ENCODE measurements around the gene STK32B. TPM values are rescaled to one million over a fixed set of nuclear protein-coding genes. Genes with fewer than 3 reads are reported as not detected.
A peak's percentile ranks its signal among the peaks of the same experiment; 100 is the strongest.

STK32B gene
- total and polyA plus RNA-seq, 2 of the 4 experiments (the other 2 are of a cell fraction), result 5.5 to 6.3 TPM

GRCh38 chr4:5500165-5500564 is 448.9 kb downstream of the STK32B start:
- Histone ChIP-seq H2AFZ (replicated peaks; ENCODE audit: low read length, poor library complexity) (no peak overlapping the region), H2BK20ac (ENCODE audit: low read depth, low read length) (no peak overlapping the region), H3K9me1 (ENCODE audit: insufficient read depth, low read length) (peaks cover 11% of the 10 kb centered on the region; the same call in 1 of the 2 replicates), H3K14ac (replicated peaks; ENCODE audit: low read depth, low read length) (no peak overlapping the region), H3K36me3 (ENCODE audit: control insufficient read depth, insufficient read depth, low read length) (peaks cover 7% of the 10 kb centered on the region), H4K91ac (ENCODE audit: insufficient read depth, low read depth, low read length) (no peak overlapping the region), H3K27ac (ENCODE audit: insufficient read depth, low read length) (no peak overlapping the region), H3K9me3 (ENCODE audit: control insufficient read depth, insufficient read depth, low read length) (no peaks in the 10 kb centered on the region), H2BK120ac (ENCODE audit: low read depth, low read length) (no peak overlapping the region), H2BK5ac (ENCODE audit: low read depth, low read length, poor library complexity, severe bottlenecking) (no peak overlapping the region), H3K4ac (ENCODE audit: low read depth, low read length) (no peak overlapping the region), H2AK5ac (ENCODE audit: low read depth, low read length) (no peak overlapping the region), H3K9ac (ENCODE audit: low read depth, low read length) (no peak overlapping the region), H3K18ac (ENCODE audit: low read depth, low read length) (no peak overlapping the region), H3K27me3 (ENCODE audit: control insufficient read depth, insufficient read depth, low read length) (no peaks in the 10 kb centered on the region), H4K5ac (ENCODE audit: low read depth, low read length) (no peak overlapping the region), H3K4me1 (ENCODE audit: control insufficient read depth, insufficient read depth, low read length) (peaks cover 7% of the 10 kb centered on the region), H4K20me1 (ENCODE audit: insufficient read depth, low read length) (no peaks in the 10 kb centered on the region), H3K4me2 (ENCODE audit: low read depth, low read length) (no peak overlapping the region), H3K4me3 (ENCODE audit: insufficient read depth, low read depth, low read length) (no peak overlapping the region), H2AK9ac (replicated peaks; ENCODE audit: low read depth, low read length, poor library complexity) (no peak overlapping the region), H2BK15ac (ENCODE audit: low read depth, low read length) (no peak overlapping the region), H3K23ac (ENCODE audit: low read depth, low read length) (no peak overlapping the region), H3K56ac (ENCODE audit: extremely low read depth, insufficient read depth, low read length) (no peak overlapping the region), H3K79me1 (ENCODE audit: low read depth in 1 of 2, low read length in 2 of 2) (no peaks in the 10 kb centered on the region), H4K8ac (ENCODE audit: low read depth in 2 of 2, low read length in 2 of 2) (no peak overlapping the region)
- POLR2A ChIA-PET (ENCODE audit: unreplicated experiment), result interaction anchor here (0.5 kb wide), 1 partner anchor 18 kb away, joined by 3 read pairs; no protein-coding TSS in a partner anchor
- peak; percentile 86 for ATAC-seq (ENCODE audit: low read depth)
- CTCF ChIA-PET, result no interaction called here
- in situ Hi-C loops (cut with MboI; ENCODE audit: low sequenced_read_pairs) (no loop called here), intact Hi-C loops (cut with micrococcal nuclease) (no loop called here), dilution Hi-C loops (cut with HindIII; ENCODE audit: low sequenced_read_pairs, unreplicated experiment) (no loop called here)
- no TSS peak for BruUV-seq (replicated peaks)
- TF ChIP-seq CEBPB (IDR thresholded peaks at IDR 0.05; ENCODE audit: low read depth, low read length) (0 out of 2 replicates have a peak, but pooled peaks have one; percentile 14), MAFK (IDR thresholded peaks at IDR 0.05; ENCODE audit: low read depth, low read length) (peak; percentile 20; the same call in 1 of the 2 replicates), CHD1 (IDR thresholded peaks at IDR 0.05; ENCODE audit: low read depth, low read length) (no peak), FOS (IDR thresholded peaks at IDR 0.05; ENCODE audit: low read depth, low read length) (peak; percentile 77)
- TF ChIP-seq, protein P1, sequence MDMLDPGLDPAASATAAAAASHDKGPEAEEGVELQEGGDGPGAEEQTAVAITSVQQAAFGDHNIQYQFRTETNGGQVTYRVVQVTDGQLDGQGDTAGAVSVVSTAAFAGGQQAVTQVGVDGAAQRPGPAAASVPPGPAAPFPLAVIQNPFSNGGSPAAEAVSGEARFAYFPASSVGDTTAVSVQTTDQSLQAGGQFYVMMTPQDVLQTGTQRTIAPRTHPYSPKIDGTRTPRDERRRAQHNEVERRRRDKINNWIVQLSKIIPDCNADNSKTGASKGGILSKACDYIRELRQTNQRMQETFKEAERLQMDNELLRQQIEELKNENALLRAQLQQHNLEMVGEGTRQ (IDR thresholded peaks at IDR 0.05; ENCODE audit: low read depth, low read length), result no peak
- peak; percentile 58 for DNase-seq
- no CpG with 5 or more reads among the region's 3 CpGs for WGBS, 2 experiments (ENCODE audit: extremely low coverage in 2 of 2, insufficient read length in 1 of 2)
